HEK293 (cell line): ENCODE results near the gene PDLIM7.
A peak's percentile ranks its signal among the peaks of the same experiment; 100 is the strongest.

Source experiments
- CTCF ChIA-PET: fragments of 350-600 bp; formaldehyde crosslinking; extraction: SDS; loops from one replicate; lab custom pipeline; 2021; ENCODE audit warnings: antibody characterized with exemption; lab: Yijun Ruan, JAX
- POLR2A ChIA-PET: fragments of 300-600 bp; formaldehyde crosslinking; extraction: SDS; loops from one replicate; lab custom pipeline; 2020; ENCODE audit warnings: antibody characterized with exemption, inconsistent platforms; lab: Yijun Ruan, JAX
- H3K27ac ChIP-seq: fragments of 200-500 bp; sonication (Bioruptor generic); 2 replicates; pipeline ENCODE4 v1.5.1; 2014; ENCODE audit warnings: low read depth, low read length, control low read depth, inconsistent platforms; ENCODE audit errors: extremely low read depth
- H3K36me3 ChIP-seq, 2 experiments: fragments of 200-500 bp in 1 of 2; sonication (Bioruptor generic) in 1 of 2; 1 replicate in 1 of 2; 2 replicates in 1 of 2; pipeline ENCODE4 v1.5.1; 2014 to 2017; ENCODE audit warnings: inconsistent platforms in 2 of 2, low read length in 2 of 2; ENCODE audit not compliant: control insufficient read depth in 2 of 2, insufficient read depth in 1 of 2
- H3K4me1 ChIP-seq: fragments of 200-500 bp; sonication (Bioruptor generic); 2 replicates; pipeline ENCODE4 v1.5.1; 2014; ENCODE audit warnings: mild to moderate bottlenecking, low read length, inconsistent platforms; ENCODE audit not compliant: control insufficient read depth, insufficient read depth
- H3K4me3 ChIP-seq: 2 replicates; pipeline ENCODE4 v1.5.1; 2011; ENCODE audit warnings: low read depth, mild to moderate bottlenecking, control low read depth, low read length, moderate library complexity
- H3K9me3 ChIP-seq: fragments of 200-500 bp; sonication (Bioruptor generic); 2 replicates; pipeline ENCODE4 v1.5.1; 2014; ENCODE audit warnings: low read depth, low read length, inconsistent platforms; ENCODE audit not compliant: control insufficient read depth, insufficient read depth
- EGR2 ChIP-seq: fragments of 450-650 bp; formaldehyde crosslinking; IDR thresholded peaks from 2 replicates; pipeline ENCODE4 v1.5.1; 2016; ENCODE audit warnings: low read depth, missing biosample characterization, missing genetic modification characterization
- SP2 ChIP-seq: fragments of 450-650 bp; formaldehyde crosslinking; IDR thresholded peaks from 2 replicates; pipeline ENCODE4 v1.5.1; 2016; ENCODE audit warnings: missing biosample characterization, missing genetic modification characterization
- ZFHX2 ChIP-seq: fragments of 450-650 bp; formaldehyde crosslinking; conservative IDR thresholded peaks from 2 replicates; pipeline ENCODE4 v1.5.1; 2016; ENCODE audit warnings: missing biosample characterization, missing genetic modification characterization
- ZIC2 ChIP-seq: fragments of 450-650 bp; formaldehyde crosslinking; IDR thresholded peaks from 2 replicates; pipeline ENCODE4 v1.5.1; 2016; ENCODE audit warnings: missing biosample characterization, missing genetic modification characterization
- ZNF132 ChIP-seq: fragments of 450-650 bp; formaldehyde crosslinking; IDR thresholded peaks from 2 replicates; pipeline ENCODE4 v1.5.1; 2017; ENCODE audit warnings: missing biosample characterization, missing genetic modification characterization, borderline replicate concordance
- ZNF600 ChIP-seq: fragments of 450-650 bp; formaldehyde crosslinking; IDR thresholded peaks from 2 replicates; pipeline ENCODE4 v1.5.1; 2016; ENCODE audit warnings: missing biosample characterization, missing genetic modification characterization
- TF ChIP-seq, protein P1 (sequence below): fragments of 450-650 bp; formaldehyde crosslinking; IDR thresholded peaks from 2 replicates; pipeline ENCODE4 v1.5.1; 2016; ENCODE audit warnings: missing biosample characterization, missing genetic modification characterization
- TF ChIP-seq, protein P2 (sequence below): fragments of 450-650 bp; formaldehyde crosslinking; IDR thresholded peaks from 2 replicates; pipeline ENCODE4 v1.5.1; 2016; ENCODE audit warnings: missing biosample characterization, missing genetic modification characterization

PDLIM7 gene

DNA sequence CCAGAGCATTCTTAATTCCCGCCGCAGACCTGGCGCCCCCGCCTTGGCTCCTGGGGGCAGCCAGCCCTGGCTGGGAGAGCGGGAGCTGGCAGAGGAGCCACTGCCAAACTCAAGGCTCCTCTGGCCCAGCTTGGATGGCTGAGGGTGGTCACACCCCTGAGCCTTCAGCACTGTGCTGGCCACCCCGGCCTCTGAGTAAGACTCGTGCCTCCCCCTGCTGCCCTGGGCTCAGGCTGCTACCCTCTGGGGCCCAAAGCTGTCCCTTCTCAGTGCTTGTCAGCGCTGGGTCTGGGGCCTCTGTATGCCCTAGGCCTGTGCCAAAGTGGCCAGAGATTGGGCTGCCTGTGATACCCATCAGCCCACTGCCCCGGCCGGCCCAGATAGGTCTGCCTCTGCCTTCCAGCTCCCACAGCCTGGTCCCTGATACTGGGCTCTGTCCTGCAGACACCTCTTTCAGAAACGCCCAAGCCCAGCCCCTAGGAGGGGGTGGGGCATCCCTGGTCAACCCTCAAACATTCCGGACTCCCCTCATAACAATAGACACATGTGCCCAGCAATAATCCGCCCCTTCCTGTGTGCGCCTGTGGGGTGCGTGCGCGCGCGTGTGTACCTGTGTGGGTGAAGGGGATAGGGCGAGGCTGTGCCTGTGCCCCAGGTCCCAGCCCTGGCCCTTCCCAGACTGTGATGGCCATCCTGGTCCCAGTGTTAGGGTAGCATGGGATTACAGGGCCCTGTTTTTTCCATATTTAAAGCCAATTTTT, 55.2 kb downstream of the PDLIM7 start:
- Histone ChIP-seq H3K4me3 (no peak overlapping the region), H3K9me3 (no peaks in the 10 kb centered on the region), H3K27ac (no peak overlapping the region), H3K36me3 (peaks cover 14 to 50% of the 10 kb centered on the region in 2 experiments), H3K4me1 (no peaks in the 10 kb centered on the region)
- ChIA-PET CTCF (interaction anchor here (0.7 to 1.4 kb wide), 4 partner anchors 10 to 331 kb away, joined by 3 to 7 read pairs (median 4); no protein-coding TSS in a partner anchor), POLR2A (interaction anchor here (1.1 to 2.7 kb wide), 3 partner anchors 10 to 16 kb away, joined by 5 to 21 read pairs (median 10); partner anchors contain the start of gene GRK6)
- TF ChIP-seq, protein P1, sequence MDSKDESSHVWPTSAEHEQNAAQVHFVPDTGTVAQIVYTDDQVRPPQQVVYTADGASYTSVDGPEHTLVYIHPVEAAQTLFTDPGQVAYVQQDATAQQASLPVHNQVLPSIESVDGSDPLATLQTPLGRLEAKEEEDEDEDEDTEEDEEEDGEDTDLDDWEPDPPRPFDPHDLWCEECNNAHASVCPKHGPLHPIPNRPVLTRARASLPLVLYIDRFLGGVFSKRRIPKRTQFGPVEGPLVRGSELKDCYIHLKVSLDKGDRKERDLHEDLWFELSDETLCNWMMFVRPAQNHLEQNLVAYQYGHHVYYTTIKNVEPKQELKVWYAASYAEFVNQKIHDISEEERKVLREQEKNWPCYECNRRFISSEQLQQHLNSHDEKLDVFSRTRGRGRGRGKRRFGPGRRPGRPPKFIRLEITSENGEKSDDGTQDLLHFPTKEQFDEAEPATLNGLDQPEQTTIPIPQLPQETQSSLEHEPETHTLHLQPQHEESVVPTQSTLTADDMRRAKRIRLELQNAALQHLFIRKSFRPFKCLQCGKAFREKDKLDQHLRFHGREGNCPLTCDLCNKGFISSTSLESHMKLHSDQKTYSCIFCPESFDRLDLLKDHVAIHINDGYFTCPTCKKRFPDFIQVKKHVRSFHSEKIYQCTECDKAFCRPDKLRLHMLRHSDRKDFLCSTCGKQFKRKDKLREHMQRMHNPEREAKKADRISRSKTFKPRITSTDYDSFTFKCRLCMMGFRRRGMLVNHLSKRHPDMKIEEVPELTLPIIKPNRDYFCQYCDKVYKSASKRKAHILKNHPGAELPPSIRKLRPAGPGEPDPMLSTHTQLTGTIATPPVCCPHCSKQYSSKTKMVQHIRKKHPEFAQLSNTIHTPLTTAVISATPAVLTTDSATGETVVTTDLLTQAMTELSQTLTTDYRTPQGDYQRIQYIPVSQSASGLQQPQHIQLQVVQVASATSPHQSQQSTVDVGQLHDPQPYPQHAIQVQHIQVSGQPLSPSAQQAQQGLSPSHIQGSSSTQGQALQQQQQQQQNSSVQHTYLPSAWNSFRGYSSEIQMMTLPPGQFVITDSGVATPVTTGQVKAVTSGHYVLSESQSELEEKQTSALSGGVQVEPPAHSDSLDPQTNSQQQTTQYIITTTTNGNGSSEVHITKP (tag by site-specific recombination) = no peak
- TF ChIP-seq SP2 (tag by site-specific recombination) = peak; percentile 37

DNA sequence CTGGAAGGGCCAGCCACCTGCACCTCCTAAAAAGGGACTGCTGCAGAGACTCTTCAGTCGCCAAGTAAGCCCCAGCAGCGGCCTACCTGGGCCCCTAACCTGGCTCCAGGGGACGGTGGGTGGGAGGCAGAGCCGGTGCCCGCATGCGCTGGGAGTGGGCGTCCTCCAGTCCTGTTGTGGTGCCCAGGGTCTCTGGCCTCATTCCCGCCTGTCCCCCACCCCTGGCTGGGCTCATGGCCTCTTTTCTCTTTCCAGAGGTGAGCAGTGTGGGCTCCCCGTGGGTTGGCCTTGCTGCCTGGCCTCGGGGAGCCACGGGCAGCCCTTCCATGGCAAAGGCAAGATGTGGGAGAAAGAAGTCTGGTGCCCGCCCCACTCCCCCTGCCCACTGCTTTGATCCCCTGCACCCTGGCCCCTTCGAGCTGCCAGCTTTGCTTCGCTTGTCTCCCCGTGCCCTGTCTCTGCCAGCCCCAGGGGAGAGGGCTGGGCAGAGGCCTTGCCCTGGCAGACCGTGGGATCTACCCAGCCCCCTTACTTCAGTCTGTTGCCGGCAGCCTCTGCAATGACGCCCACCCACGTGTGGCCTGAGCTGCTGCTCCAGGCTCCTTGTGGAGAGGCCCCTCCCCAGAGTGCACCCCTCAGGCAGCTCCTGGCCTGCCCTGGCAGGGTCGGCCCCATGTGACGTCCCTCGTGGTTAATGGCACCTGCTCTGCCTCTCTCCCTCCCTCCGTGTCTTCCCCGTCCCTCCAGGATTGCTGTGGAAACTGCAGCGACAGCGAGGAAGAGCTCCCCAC, 56.2 kb downstream of the PDLIM7 start:
- Histone ChIP-seq H3K9me3 (no peaks in the 10 kb centered on the region), H3K4me1 (no peaks in the 10 kb centered on the region), H3K4me3 (no peak overlapping the region), H3K36me3 (peaks cover 17 to 60% of the 10 kb centered on the region in 2 experiments), H3K27ac (no peak overlapping the region)
- ChIA-PET CTCF (interaction anchor here (0.6 to 1.4 kb wide), 3 partner anchors 11 to 49 kb away, joined by 3 to 7 read pairs (median 3); no protein-coding TSS in a partner anchor), POLR2A (interaction anchor here (1.1 to 2.7 kb wide), 3 partner anchors 9 to 15 kb away, joined by 5 to 10 read pairs (median 6); partner anchors contain the start of gene GRK6)
- TF ChIP-seq, protein P2, sequence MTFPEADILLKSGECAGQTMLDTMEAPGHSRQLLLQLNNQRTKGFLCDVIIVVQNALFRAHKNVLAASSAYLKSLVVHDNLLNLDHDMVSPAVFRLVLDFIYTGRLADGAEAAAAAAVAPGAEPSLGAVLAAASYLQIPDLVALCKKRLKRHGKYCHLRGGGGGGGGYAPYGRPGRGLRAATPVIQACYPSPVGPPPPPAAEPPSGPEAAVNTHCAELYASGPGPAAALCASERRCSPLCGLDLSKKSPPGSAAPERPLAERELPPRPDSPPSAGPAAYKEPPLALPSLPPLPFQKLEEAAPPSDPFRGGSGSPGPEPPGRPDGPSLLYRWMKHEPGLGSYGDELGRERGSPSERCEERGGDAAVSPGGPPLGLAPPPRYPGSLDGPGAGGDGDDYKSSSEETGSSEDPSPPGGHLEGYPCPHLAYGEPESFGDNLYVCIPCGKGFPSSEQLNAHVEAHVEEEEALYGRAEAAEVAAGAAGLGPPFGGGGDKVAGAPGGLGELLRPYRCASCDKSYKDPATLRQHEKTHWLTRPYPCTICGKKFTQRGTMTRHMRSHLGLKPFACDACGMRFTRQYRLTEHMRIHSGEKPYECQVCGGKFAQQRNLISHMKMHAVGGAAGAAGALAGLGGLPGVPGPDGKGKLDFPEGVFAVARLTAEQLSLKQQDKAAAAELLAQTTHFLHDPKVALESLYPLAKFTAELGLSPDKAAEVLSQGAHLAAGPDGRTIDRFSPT (tag by site-specific recombination) = peak; percentile 34; the same call in 1 of the 2 replicates
- TF ChIP-seq ZFHX2 (tag by site-specific recombination) (peak; percentile 75), EGR2 (tag by site-specific recombination) (peak; percentile 57), ZIC2 (tag by site-specific recombination) (no peak)

DNA sequence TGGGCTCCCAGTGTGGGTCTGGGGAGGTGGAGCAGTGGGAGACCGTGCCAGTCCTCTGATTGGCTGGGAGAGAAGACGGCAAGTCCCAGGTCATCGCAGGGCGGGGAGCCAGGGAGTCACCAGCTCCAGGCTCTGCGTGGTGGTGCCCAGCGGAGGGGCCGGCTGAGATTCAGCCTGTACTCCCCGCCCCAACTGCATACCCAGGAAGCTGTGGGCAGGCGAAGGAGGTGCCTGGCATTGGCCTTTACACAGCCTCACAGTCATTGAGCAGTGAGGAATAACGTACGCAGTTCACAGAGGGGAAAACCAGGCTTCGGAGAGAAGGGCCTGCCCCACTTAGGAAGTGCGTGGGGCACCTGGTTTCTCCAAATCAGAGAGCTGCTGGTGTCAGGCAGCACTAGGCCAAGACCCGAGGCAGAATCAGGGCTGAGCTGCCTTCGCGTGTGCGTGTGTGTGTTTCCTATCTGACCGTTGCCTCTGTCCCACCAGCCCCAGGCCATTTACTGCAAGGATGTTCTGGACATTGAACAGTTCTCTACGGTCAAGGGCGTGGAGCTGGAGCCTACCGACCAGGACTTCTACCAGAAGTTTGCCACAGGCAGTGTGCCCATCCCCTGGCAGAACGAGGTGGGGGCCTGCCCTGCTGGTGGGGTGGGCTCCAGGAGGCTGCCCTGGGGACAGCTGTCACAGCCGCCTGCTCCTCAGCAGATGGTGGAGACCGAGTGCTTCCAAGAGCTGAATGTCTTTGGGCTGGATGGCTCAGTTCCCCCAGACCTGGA, 57.0 kb downstream of the PDLIM7 start:
- no peaks in the 10 kb centered on the region for H3K9me3 ChIP-seq
- TF ChIP-seq ZNF132 (tag by site-specific recombination) (no peak), ZNF600 (tag by site-specific recombination) (peak; percentile 61; the same call in 1 of the 2 replicates)
- H3K36me3 ChIP-seq = peaks cover 17 to 66% of the 10 kb centered on the region in 2 experiments
- POLR2A ChIA-PET = interaction anchor here (0.7 to 1.3 kb wide), 2 partner anchors 14 to 38 kb away, joined by 3 to 6 read pairs; partner anchors contain the start of gene GRK6
- no peak overlapping the region for H3K27ac ChIP-seq
- no peak overlapping the region for H3K4me3 ChIP-seq
- no peaks in the 10 kb centered on the region for H3K4me1 ChIP-seq
- CTCF ChIA-PET = interaction anchor here (0.6 to 1.3 kb wide), 2 partner anchors 50 to 63 kb away, joined by 3 to 6 read pairs; no protein-coding TSS in a partner anchor
